Measurements from ENCODE around the gene NSD1. TPM values are rescaled to one million over a fixed set of nuclear protein-coding genes. Genes with fewer than 3 reads are reported as not detected.

The NSD1 gene
- total and polyA plus RNA-seq, 9 of the 15 experiments (the other 6 are each of a cell fraction or from before 2014, with no cell fraction given) = 3.8 to 51.0 (median 24.7) TPM

- TF ChIP-seq MLX (CRISPR knock-in tag; conservative IDR thresholded peaks at IDR 0.05) (0 out of 4 replicates have a peak, but pooled peaks of 1 of the 2 experiments have one; percentile 41), DPF2 (IDR thresholded peaks at IDR 0.05) (no peak), CREB3L1 (IDR thresholded peaks at IDR 0.05; ENCODE audit: borderline replicate concordance, low read depth) (peak; percentile 70; the same call in 1 of the 2 replicates), KLF16 (IDR thresholded peaks at IDR 0.05) (no peak), HES1 (IDR thresholded peaks at IDR 0.05; ENCODE audit: low read depth) (no peak), ZNF395 (CRISPR knock-in tag; IDR thresholded peaks at IDR 0.05) (peak; percentile 54; the same call in 1 of the 2 replicates), GATA2 (CRISPR knock-in tag; IDR thresholded peaks at IDR 0.05) (no peak), MAX (CRISPR knock-in tag; IDR thresholded peaks at IDR 0.05) (peak; percentile 90), ZNF764 (CRISPR knock-in tag; IDR thresholded peaks at IDR 0.05; ENCODE audit: low read depth) (no peak), LCOR (CRISPR knock-in tag; IDR thresholded peaks at IDR 0.05) (peak; percentile 24; the same call in 1 of the 2 replicates)
Measured at GRCh38 chr5:177303121-177303924, 169.8 kb downstream of the NSD1 start, which contains the start of the genes PRELID1 and RAB24 (continued).

Measured in K562 (cell line).